ENCODE data around the gene FGFR2.

FGFR2 gene

DNA sequence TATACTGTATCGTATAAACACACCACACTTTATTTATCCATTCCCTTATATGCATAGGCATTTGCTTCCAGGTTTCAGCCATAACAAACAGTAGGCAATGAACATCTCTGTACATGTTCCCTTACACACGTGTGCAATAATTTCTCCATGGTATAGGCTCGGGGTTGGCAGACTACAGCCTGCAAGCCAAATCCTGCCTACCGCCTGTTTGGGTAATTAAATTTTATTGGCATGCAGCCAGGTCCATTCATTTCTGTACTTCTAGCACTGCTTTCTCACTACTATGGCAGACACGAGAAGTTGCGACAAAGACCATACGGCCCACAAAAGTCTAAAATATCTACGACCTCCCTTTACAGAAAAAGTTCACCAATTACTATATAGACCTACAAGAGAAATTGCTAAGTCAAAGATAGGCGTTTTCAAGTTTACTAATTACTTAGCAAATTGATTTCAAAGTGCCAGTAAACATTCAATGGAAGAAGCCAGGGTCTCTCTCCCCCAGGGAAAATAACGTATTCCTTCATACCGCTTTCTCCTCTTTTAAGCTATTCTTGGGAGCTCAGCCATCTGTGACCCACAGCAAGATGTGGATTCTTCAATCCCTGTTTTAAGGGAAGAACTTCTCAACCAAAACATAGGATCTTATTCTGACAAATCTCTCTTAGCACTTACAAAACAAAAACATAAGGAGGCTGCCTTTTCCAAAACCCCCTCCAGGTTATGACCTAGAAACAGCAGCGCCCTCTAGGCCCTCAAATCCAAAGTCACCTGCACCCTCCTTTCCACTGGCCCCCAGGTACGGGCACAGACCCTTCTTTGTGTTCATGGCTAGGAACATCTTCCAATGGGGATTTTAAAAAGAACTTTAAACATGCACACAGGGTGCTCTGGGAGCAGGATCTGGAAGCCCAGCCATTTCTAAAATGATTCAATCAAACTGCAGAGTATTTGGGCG lies 100.5 kb downstream of the FGFR2 start:
- no peak for DNase-seq (ENCODE audit: low read depth in 2 of 3, low spot score in 2 of 3)

DNA sequence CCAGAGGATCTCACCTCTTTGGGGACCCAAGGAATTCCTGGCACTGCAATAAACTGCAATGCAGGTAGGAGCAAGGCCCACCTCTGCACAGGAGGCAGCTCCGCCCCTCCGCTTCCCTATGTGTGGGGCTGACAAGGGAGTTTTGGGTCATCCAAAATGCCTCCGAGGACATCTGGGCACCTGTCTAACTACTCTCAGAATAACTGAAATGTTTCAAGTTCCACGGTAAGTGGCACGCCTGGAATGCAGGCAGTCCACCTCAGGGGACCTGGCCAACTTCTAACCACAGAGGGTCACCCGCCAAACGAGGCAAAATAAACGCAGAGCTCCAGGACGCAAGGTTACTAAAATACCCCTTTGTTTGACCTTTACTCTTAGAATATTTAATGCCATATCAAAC lies 102.5 kb downstream of the FGFR2 start:
- no peak for DNase-seq (ENCODE audit: low read depth in 2 of 3, low spot score in 2 of 3)

- no peak for DNase-seq (ENCODE audit: low read depth in 2 of 3, low spot score in 2 of 3)
Measured at GRCh38 chr10:121494296-121494695, 103.9 kb downstream of the FGFR2 start.

- no peak for DNase-seq (ENCODE audit: low read depth in 2 of 3, low spot score in 2 of 3)
Measured at GRCh38 chr10:121493521-121493920, 104.7 kb downstream of the FGFR2 start.

- no peak for DNase-seq (ENCODE audit: low read depth in 2 of 3, low spot score in 2 of 3)
Measured at GRCh38 chr10:121490871-121491519, 107.2 kb downstream of the FGFR2 start.

GRCh38 chr10:121485436-121486139 lies 112.7 kb downstream of the FGFR2 start:
- DNase-seq (ENCODE audit: low read depth in 2 of 3, low spot score in 2 of 3) = no peak

GRCh38 chr10:121484816-121485215 lies 113.4 kb downstream of the FGFR2 start:
- no peak for DNase-seq (ENCODE audit: low read depth in 2 of 3, low spot score in 2 of 3)

- no peak for DNase-seq (ENCODE audit: low read depth in 2 of 3, low spot score in 2 of 3)
Measured at GRCh38 chr10:121484401-121484800, 113.8 kb downstream of the FGFR2 start.

GRCh38 chr10:121481180-121481579 lies 117.1 kb downstream of the FGFR2 start:
- no peak for DNase-seq (ENCODE audit: low read depth in 2 of 3, low spot score in 2 of 3)

DNA sequence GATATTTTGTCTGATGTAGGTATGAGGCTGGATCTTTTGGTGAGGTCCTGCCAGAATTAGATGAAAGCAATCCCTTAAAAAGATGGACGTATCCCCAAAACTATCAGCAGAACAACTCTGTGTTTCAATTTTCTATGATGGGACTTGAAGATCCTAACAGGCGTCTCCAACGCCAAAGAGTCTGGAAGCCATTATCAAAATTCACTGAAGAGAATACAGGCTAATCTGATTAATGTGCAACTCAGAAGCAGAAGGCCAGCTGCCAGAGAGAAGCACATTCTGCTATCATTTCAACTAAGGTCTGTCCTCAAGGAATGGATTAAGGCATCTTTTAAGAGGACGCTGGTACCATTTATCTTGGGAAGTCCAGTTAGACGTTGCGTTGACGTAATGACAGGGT lies 119.7 kb downstream of the FGFR2 start:
- DNase-seq (ENCODE audit: low read depth in 2 of 3, low spot score in 2 of 3) = no peak

DNA sequence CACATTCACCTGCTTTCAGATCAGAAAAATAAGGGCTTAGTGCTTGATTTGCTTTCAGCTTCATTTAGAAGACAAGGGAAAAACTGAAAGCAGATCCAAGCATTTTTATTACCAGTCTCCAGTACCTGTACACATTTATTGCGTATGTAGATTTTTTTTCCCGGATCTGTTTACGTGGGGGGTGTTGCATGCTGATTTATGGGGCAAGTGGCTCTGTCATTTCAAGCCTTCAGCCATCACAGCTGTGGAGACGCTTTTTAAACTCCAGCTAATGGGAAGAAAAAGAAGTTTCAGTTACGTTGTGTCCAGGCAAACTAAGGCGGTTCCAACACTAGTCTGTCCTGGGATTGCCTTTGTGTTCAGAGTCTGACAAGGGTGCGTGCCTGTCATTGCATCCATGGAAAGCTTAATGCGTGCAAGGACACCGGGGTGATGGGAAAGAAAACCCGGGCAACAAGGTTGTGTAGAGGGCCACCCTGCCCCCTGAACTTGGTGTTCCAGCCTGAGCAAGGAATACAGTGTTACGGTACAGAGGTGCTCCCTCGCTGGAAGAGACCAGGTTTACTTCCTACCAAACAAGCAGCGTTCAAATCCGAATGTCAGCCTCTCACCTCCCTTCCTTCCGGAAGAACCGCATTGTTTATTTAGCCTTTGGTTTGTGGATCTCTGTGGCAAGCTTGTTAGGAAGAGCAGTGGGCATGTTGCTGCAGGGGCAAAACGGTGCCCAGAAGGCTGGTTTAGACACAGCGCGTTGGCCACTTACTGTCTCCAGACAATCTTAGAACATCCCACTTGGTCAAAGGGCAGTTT lies 128.2 kb downstream of the FGFR2 start:
- no peak for DNase-seq (ENCODE audit: low read depth in 2 of 3, low spot score in 2 of 3)

DNA sequence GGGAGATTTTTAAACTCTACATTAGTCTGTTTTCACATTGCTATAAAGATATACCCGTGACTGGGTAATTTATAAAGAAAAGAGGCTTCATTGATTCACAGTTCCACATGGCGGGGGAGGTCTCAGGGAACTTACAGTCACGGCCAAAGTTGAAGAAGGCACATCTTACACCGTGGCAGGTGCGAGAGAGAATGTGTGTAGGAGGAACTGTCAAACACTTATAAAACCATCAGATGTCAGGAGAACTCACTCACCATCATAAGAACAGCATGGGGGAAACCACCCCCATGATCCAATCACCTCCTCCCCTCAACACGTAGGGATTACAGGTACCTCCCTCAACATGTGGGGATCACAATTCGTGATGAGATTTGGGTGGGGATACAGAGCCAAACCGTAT lies 129.5 kb downstream of the FGFR2 start:
- DNase-seq (ENCODE audit: low read depth in 2 of 3, low spot score in 2 of 3) = no peak

DNA sequence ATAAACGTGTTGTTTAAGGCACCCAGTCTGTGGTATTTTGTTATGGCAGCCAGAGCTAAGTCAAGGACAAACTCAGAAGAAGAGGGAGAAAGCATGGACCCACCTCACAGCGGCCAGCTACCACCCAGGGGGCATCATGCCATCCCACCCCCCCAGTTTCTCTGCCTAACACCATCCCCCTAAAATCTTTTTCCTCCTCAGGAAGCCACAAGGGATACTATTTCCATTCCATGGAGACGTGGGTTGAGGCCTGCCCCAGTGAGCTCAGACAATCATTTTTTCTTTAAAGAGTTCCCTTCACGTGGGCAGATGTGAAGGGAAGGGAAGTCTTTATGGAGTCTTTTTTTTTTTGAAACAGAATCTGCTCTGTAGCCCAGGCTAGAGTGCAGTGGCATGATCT lies 131.8 kb downstream of the FGFR2 start:
- DNase-seq (ENCODE audit: low read depth in 2 of 3, low spot score in 2 of 3) = no peak

DNA sequence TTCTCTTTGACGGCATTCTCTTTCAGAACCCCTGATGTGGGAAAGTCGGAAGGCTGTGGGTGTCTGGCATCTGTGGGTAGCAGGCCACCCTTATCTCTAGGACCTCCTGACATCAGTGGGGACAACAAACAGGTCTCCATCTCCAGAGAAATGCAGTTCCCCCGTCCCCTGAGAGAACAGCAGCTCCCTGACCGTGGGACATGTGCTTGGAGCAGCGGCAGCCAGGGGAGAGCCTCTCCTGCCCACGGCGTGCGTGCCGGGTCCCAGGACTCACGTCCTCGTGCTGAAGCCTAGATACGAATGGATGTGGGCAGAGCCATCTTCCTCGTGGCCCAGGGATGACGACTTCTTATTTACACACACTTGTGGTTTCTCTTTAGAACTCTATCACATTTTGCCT lies 133.0 kb downstream of the FGFR2 start:
- DNase-seq (ENCODE audit: low read depth in 2 of 3, low spot score in 2 of 3) = no peak

- no peak for DNase-seq (ENCODE audit: low read depth in 2 of 3, low spot score in 2 of 3)
Measured at GRCh38 chr10:121464517-121464916, 133.7 kb downstream of the FGFR2 start.

GRCh38 chr10:121462955-121463354 lies 135.3 kb downstream of the FGFR2 start:
- DNase-seq (ENCODE audit: low read depth in 2 of 3, low spot score in 2 of 3) = no peak

DNA sequence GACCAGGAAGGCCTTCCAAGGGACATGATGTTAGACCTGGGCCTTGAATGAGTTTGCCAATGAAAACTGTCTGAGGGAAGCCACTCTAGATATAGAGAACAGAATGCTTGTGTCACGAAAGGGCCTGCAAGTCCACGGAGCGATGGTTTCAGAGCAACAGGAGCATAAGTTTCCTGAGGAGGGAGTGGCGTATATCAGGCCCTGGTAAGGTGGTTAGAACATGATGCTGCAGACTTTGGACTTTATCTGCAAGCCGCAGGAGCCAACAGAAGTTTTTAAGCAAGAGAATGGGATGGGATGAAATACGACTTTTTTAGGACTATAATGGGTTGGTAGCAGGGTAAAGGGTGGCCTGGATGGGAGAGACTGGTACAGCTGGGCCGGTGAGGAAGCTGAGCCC lies 136.0 kb downstream of the FGFR2 start:
- no peak for DNase-seq (ENCODE audit: low read depth in 2 of 3, low spot score in 2 of 3)

DNA sequence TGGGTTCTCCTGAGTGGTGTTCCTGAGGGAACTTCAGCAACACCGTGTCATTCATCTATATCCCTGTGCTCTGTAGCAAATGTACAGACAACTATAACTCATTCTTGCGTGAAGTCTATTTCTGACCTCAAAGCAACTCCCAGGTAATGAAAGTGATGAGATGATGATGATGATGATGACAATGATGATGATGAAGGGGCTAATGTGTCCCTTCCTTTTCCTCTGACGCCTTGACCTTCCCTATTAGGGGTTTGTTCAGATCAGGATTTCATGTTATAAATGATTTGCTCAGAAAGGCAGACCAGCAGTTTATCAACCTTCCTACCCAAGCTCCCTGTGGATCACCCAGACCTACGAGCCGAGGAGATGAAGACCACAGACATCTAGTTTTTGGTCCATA lies 136.9 kb downstream of the FGFR2 start:
- DNase-seq (ENCODE audit: low read depth in 2 of 3, low spot score in 2 of 3) = no peak

DNA sequence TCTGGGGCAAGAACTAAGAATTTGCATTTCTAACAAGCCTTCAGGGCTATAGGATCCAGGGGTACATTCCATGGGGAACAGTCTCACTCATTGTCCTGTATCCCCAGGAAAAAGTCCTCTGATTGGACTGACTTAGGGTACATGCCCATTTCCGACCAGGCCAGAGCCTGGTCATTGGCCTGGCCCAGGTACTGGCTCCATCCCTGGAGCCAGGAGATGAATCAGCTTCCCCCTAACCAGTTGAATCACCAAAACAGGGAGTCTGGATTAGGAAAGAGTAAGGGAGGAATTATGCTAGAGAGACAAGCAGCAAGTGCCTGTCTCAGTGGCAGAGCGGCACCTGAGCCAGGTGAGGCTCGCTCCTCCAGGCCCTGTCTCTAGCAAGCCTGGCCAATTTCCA lies 137.5 kb downstream of the FGFR2 start:
- no peak for DNase-seq (ENCODE audit: low read depth in 2 of 3, low spot score in 2 of 3)

GRCh38 chr10:121459622-121460453 lies 138.4 kb downstream of the FGFR2 start:
- no peak for DNase-seq (ENCODE audit: low read depth in 2 of 3, low spot score in 2 of 3)
